Spleen (tissue), 11 donors: Measurements from ENCODE around the gene ARHGAP24. TPM values are rescaled to one million over a fixed set of nuclear protein-coding genes. Genes with fewer than 3 reads are reported as not detected.

Source experiments
- DNase-seq: peaks from one replicate; pipeline ENCODE4 v3.0.0-alpha.2; 2020
- H3K27ac ChIP-seq, 8 donors: fragments of 200-600 bp; sonication (generic) in 7 of 8; 1 replicate in 4 of 8; 2 replicates in 4 of 8; pipeline versions ENCODE4 v1.5.0 to v1.8.0; 2016 to 2021; ENCODE audit warnings: inconsistent platforms in 4 of 8, mild to moderate bottlenecking in 4 of 8, moderate library complexity in 1 of 8
- H3K27me3 ChIP-seq, 7 donors: fragments of 200-600 bp; sonication (generic) in 6 of 7; replicated peaks in 1 of 7; 1 replicate in 4 of 7; 2 replicates in 3 of 7; pipeline versions ENCODE4 v1.5.0 to v1.8.0; 2016 to 2021; ENCODE audit warnings: inconsistent platforms in 3 of 7, mild to moderate bottlenecking in 1 of 7
- H3K36me3 ChIP-seq, 6 donors: fragments of 200-600 bp; sonication (generic) in 5 of 6; 1 replicate in 4 of 6; 2 replicates in 2 of 6; pipeline versions ENCODE4 v1.5.0 to v1.8.0; 2016 to 2021; ENCODE audit warnings: inconsistent platforms in 2 of 6
- H3K4me1 ChIP-seq, 6 donors: fragments of 200-600 bp; sonication (generic) in 5 of 6; 1 replicate in 3 of 6; 2 replicates in 3 of 6; pipeline versions ENCODE4 v1.5.0 to v1.8.0; 2016 to 2021; ENCODE audit warnings: inconsistent platforms in 3 of 6
- H3K4me3 ChIP-seq, 8 donors: fragments of 200-600 bp; sonication (generic) in 7 of 8; 1 replicate in 4 of 8; 2 replicates in 4 of 8; pipeline versions ENCODE4 v1.5.0 to v1.8.0; 2016 to 2021; ENCODE audit warnings: inconsistent platforms in 4 of 8, mild to moderate bottlenecking in 4 of 8, moderate library complexity in 2 of 8
- H3K9me3 ChIP-seq, 8 donors: fragments of 200-600 bp; sonication (generic) in 7 of 8; 1 replicate in 4 of 8; 2 replicates in 4 of 8; pipeline versions ENCODE4 v1.5.0 to v1.8.0; 2016 to 2021; ENCODE audit warnings: inconsistent platforms in 4 of 8
- POLR2A ChIP-seq, 3 donors: fragments of 450-650 bp; IDR thresholded peaks; one replicate each; pipeline ENCODE4 v1.5.1; 2017; ENCODE audit warnings: antibody characterized with exemption in 3 of 3, mild to moderate bottlenecking in 1 of 3
- POLR2AphosphoS5 ChIP-seq, 3 donors: sonication (generic); formaldehyde crosslinking; IDR thresholded peaks; one replicate each; pipeline ENCODE4 v1.5.1; 2017; ENCODE audit warnings: antibody characterized with exemption in 3 of 3
- WGBS, 5 donors: extraction: QIAGEN DNeasy Blood & Tissue Kit in 3 of 5; methylation state at CpG; one replicate each; pipeline versions ENCODE4 v1.1.5 to v1.1.7; 2013 to 2018; 5-methylcytosine and 5-hydroxymethylcytosine counted together
- intact Hi-C: fragments of 100-400 bp; cut with DNase I; formaldehyde crosslinking; loops from one replicate; pipeline ENCODE4 v1.15.0; 2023; ENCODE audit warnings: low total_unique reads
- polyA plus RNA-seq, 3 donors: library from polyadenylated mRNA; stranded (reverse); fragments of 200-250 nt; gene quantifications; one replicate each; pipeline ENCODE4 v1.2.1, GENCODE V29; 2013
- total RNA-seq, 7 donors: library from RNA; depleted of rRNA in 3 of 7; stranded (reverse); fragments of >200 nt in 3 of 7; fragmentation: NEBNext Ultra II Directional in 4 of 7; extraction: Animal tissue kit (Norgen Biotek cat#: 25700) in 4 of 7; gene quantifications; one replicate each; pipeline versions ENCODE4 v1.1.0 to v1.2.1, GENCODE V29; 2016 to 2021
- TF ChIP-seq, protein P1 (sequence below), 11 experiments: fragments of 200-600 bp in 7 of 11; fragments of 450-650 bp in 4 of 11; sonication (generic) in 4 of 11; IDR thresholded peaks in 8 of 11; conservative IDR thresholded peaks in 3 of 11; 1 replicate in 7 of 11; 2 replicates in 4 of 11; pipeline versions ENCODE4 v1.4.0 to v1.8.0; 2016 to 2021; ENCODE audit warnings: antibody characterized with exemption in 11 of 11, inconsistent platforms in 4 of 11, mild to moderate bottlenecking in 1 of 11
- donor health status: healthy with polysubstance abuse.
- donor health status: DM: no; HTN: no; CAD: no; lungs with moderate emphysema.
- donor health status: DM: no; HTN: no; CAD: no.
- donor health status: Bipolar disorder and iron deficiency.
- donor health status: healthy.
- donor health status: DM: no; HTN: no; CAD: no.
- donor health status: DM: yes; HTN: yes; CAD: no.

The ARHGAP24 gene
- total and polyA plus RNA-seq, 10 donors: 23.1 to 199 (median 130) TPM

DNA sequence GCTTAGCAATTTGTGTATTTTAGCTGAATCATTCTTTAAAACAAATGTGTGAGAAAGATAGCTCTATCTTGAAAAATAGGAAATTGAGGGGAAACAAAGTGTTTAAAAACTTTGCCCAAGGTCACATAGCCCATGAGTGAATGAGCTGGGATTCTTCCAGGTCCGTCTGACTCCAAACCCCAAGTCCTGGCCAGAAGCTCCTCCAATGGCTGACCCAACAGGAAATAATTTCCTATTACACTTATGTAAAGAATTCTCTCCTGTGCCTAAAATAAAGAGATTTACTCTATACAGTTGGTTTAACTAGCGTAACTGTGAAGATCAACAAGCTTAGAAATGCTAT, 287.6 kb downstream of the ARHGAP24 start:
- Histone ChIP-seq H3K4me3 (no peak overlapping the region), H3K27ac (peak overlapping the region in 6 of 8 donors; percentile 30 to 64 (median 56))
- intact Hi-C loops: no loop called here

DNA sequence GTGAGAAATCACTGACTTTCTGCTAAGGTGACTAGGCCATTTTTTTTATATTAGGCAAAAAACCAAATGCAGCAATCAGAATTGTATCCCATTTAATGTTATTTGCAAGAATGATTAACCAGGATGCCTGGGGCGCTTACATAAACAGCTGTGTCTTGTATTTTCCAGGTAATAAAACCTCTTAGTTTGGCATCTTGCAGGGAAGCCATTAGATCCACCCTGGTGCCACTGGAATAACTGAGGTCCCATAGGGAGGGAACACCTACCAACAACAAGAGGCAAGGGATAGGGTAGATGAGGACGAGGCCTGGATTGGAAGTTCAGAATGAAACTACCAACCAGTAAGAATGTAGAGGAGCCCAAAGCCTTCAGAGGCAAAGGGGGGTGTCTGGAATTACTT, 288.3 kb downstream of the ARHGAP24 start:
- Histone ChIP-seq H3K4me3 (no peak overlapping the region), H3K4me1 (peaks cover 0 to 26% (median 10%) of the 10 kb centered on the region in 6 donors), H3K9me3 (no peaks in the 10 kb centered on the region), H3K27me3 (no peaks in the 10 kb centered on the region), H3K27ac (no peak overlapping the region), H3K36me3 (peaks cover 0 to 7% (median 0%) of the 10 kb centered on the region in 6 donors)
- intact Hi-C loops: no loop called here
- no peak for DNase-seq
- 42 to 45% (median 43%) methylated on average over 2 of the region's 2 CpGs for WGBS, 5 donors
- TF ChIP-seq POLR2A (IDR thresholded peaks at IDR 0.05): no peak
- TF ChIP-seq, protein P1, sequence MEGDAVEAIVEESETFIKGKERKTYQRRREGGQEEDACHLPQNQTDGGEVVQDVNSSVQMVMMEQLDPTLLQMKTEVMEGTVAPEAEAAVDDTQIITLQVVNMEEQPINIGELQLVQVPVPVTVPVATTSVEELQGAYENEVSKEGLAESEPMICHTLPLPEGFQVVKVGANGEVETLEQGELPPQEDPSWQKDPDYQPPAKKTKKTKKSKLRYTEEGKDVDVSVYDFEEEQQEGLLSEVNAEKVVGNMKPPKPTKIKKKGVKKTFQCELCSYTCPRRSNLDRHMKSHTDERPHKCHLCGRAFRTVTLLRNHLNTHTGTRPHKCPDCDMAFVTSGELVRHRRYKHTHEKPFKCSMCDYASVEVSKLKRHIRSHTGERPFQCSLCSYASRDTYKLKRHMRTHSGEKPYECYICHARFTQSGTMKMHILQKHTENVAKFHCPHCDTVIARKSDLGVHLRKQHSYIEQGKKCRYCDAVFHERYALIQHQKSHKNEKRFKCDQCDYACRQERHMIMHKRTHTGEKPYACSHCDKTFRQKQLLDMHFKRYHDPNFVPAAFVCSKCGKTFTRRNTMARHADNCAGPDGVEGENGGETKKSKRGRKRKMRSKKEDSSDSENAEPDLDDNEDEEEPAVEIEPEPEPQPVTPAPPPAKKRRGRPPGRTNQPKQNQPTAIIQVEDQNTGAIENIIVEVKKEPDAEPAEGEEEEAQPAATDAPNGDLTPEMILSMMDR (IDR thresholded peaks at IDR 0.05 in 8 of 11, conservative IDR thresholded peaks at IDR 0.05 in 3 of 11): no peak
- no peak for TF ChIP-seq POLR2AphosphoS5 (IDR thresholded peaks at IDR 0.05)

More for the DNA sequence above, 287.6 kb downstream of the ARHGAP24 start:
- Histone ChIP-seq H3K4me1 (peaks cover 0 to 26% (median 10%) of the 10 kb centered on the region in 6 donors), H3K9me3 (no peaks in the 10 kb centered on the region), H3K36me3 (peaks cover 0 to 11% (median 0%) of the 10 kb centered on the region in 6 donors), H3K27me3 (no peaks in the 10 kb centered on the region)
- TF ChIP-seq POLR2A (IDR thresholded peaks at IDR 0.05): no peak
- TF ChIP-seq, protein P1 (IDR thresholded peaks at IDR 0.05 in 8 of 11, conservative IDR thresholded peaks at IDR 0.05 in 3 of 11): no peak
- TF ChIP-seq POLR2AphosphoS5 (IDR thresholded peaks at IDR 0.05): no peak
- WGBS, 5 donors: 51 to 58% (median 53%) methylated on average over 2 of the region's 2 CpGs
- DNase-seq: no peak

DNA sequence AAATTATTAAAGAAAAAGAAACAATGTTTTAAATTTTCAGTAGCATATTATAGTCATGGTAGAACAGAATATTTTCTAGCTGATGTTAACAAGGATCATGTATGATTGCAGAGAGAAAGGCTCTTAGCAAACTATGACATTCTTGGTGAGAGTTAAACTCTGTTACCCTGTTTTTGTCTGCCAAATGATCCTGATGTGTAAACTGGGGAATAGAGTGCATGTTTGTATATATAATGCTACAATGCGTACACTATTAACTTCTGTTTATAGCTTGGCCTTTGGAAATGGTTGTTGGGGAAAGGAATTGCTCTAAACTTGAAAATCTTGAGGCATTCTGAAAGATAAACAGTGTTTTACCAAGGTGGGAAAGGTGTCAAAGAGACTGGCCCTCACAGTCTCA, 292.7 kb downstream of the ARHGAP24 start:
- Histone ChIP-seq H3K27ac (no peak overlapping the region), H3K4me1 (peaks cover 0 to 12% (median 4%) of the 10 kb centered on the region in 6 donors), H3K27me3 (no peaks in the 10 kb centered on the region), H3K36me3 (no peaks in the 10 kb centered on the region), H3K9me3 (no peaks in the 10 kb centered on the region), H3K4me3 (no peak overlapping the region)
- 98 to 100% (median 100%) methylated on average over 1 of the region's 1 CpG for WGBS, 5 donors
- no peak for DNase-seq
- intact Hi-C loops: no loop called here
- TF ChIP-seq POLR2A (IDR thresholded peaks at IDR 0.05): no peak
- TF ChIP-seq POLR2AphosphoS5 (IDR thresholded peaks at IDR 0.05): no peak
- TF ChIP-seq, protein P1 (IDR thresholded peaks at IDR 0.05 in 8 of 11, conservative IDR thresholded peaks at IDR 0.05 in 3 of 11): no peak

DNA sequence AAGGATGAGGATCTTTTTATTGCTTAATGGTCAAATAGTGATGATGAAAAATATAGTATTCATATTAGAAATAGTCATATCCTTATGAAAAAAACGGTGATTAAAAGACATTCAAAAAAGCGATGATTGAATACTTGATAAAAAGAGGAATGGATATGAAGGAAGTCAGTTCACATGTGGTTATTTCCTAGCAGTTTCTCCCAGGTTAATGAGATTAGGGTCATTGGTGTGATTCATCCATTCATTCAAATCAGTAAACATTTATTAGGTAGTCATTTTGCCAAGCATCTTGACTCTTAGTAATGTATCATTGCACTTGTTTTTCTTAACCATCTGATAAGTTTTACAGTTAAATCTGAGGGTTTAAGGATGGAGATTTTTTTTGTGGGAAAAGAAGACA, 294.1 kb downstream of the ARHGAP24 start:
- no peaks in the 10 kb centered on the region for H3K36me3 ChIP-seq
- 87 to 92% (median 89%) methylated on average over 2 of the region's 2 CpGs for WGBS, 5 donors
- no peak for TF ChIP-seq POLR2A (IDR thresholded peaks at IDR 0.05)
- no peaks in the 10 kb centered on the region for H3K9me3 ChIP-seq
- H3K4me3 ChIP-seq: no peak overlapping the region
- H3K27me3 ChIP-seq: no peaks in the 10 kb centered on the region
- no peak overlapping the region for H3K27ac ChIP-seq
- intact Hi-C loops: no loop called here
- no peak for DNase-seq
- H3K4me1 ChIP-seq: peaks cover 0 to 12% (median 1%) of the 10 kb centered on the region in 6 donors

DNA sequence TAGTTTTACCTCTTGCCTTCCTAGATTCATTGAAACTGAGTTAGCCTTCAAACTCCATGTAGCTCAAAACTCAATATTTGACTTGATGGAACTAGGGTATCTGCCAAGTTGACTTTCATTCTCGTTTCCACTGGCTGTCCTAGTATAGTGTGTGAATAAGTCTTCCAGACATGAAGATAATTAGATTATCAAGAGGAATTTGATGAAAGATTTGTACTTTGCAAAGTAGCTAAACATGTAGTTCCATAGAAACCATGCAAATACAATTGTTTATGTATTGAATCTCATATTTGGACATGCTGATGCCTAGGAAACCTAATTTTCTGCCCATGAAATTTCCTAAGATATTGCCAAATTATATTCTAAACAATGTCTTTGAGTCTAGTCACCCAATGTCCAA, 297.5 kb downstream of the ARHGAP24 start:
- no peak for TF ChIP-seq POLR2A (IDR thresholded peaks at IDR 0.05)
- no peak for TF ChIP-seq POLR2AphosphoS5 (IDR thresholded peaks at IDR 0.05)
- TF ChIP-seq, protein P1 (IDR thresholded peaks at IDR 0.05 in 8 of 11, conservative IDR thresholded peaks at IDR 0.05 in 3 of 11): no peak
- no peak overlapping the region for H3K27ac ChIP-seq
- DNase-seq: no peak
- H3K4me3 ChIP-seq: no peak overlapping the region
- intact Hi-C loops: no loop called here
- H3K9me3 ChIP-seq: no peaks in the 10 kb centered on the region
- no peaks in the 10 kb centered on the region for H3K27me3 ChIP-seq
- WGBS, 5 donors: 82 to 89% (median 85%) methylated on average over 1 of the region's 1 CpG
- H3K36me3 ChIP-seq: no peaks in the 10 kb centered on the region
- peaks cover 0 to 35% (median 15%) of the 10 kb centered on the region in 6 donors for H3K4me1 ChIP-seq
